ENCODE results near the gene KCTD15.

KCTD15 gene, protein sequence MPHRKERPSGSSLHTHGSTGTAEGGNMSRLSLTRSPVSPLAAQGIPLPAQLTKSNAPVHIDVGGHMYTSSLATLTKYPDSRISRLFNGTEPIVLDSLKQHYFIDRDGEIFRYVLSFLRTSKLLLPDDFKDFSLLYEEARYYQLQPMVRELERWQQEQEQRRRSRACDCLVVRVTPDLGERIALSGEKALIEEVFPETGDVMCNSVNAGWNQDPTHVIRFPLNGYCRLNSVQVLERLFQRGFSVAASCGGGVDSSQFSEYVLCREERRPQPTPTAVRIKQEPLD

DNA sequence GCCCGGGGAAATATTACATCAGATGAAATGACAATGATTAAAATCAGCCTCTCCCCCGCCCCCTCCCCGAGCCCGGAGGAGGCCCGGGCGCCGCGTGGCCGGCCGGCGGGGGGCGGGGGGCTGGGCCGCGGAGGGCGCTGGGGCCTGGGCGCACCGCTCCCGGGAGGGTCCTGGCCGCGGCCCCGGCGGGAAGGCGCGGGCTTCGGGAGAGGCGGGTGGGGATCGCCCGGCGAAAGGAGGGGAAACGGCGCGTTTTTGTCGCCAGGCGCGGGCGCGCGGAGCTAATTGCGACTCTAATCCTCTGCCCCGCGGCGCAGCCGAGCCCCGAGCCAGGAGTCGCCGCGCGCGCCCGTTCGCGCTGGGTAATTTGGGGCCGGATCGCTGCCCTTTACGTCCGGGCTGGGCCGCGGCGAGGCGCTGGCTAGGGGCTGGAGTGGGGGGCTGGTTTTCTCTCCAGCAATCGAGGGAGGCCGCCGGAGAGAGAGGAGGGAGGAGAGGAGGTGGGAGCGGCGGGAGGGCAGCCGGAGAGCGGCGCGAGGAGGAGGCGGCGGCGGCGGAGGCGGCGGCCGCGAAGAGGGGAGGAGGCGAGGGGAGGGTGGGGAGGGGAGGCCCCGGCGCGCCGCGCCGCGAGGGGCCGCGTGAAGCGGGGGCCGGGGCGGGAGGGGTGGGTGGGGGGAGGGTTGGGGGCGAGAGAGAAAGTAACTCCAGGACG lies at the start of gene KCTD15:
KCTD15 (plus strand) TSS at position 707 of the 712 bp plus-strand sequence. CDS start 3,585 bp downstream, outside the sequence.
- no peak for DNase-seq (ENCODE audit: low read depth in 2 of 2)

DNA sequence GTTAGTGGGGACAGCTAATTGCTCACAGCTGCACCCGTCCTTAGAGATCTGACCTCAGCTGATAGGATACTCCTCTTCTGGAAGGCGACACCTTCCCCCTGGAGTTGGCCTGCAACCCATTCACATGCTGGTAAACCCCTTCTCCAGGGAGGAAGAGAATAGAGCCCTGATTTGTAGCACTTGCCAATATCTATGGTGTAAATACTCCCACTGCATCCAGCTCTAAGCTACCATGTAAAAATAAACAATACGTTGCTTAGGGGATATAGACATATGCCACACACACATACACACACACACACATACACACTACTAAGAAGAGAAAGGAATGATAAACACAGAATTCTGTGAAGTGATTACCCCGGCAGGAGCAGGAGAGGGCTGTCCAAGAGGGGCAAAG lies 49.4 kb upstream of the KCTD15 start:
- no peak for DNase-seq (ENCODE audit: low read depth in 2 of 2)

DNA sequence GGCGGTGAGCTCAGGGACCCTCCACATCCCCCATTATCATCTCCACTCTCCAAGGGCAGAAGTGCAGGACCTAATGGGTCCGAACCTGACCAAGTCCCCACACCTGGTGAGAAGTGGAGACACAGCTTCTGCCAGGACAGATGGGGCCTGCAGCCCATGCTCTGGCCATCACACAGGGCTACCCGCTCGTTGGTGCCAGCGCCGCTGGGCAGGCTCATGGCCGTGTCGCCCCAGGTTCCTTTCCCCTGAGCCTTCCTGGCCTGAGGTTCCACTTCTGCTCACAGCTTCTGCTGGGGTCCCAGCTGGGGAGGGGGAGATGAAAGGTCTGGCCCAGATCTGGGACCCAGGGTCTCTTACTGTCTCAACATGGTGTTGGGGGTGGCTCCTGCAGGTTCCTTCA lies 48.4 kb upstream of the KCTD15 start:
- DNase-seq (ENCODE audit: low read depth in 2 of 2), result no peak

DNA sequence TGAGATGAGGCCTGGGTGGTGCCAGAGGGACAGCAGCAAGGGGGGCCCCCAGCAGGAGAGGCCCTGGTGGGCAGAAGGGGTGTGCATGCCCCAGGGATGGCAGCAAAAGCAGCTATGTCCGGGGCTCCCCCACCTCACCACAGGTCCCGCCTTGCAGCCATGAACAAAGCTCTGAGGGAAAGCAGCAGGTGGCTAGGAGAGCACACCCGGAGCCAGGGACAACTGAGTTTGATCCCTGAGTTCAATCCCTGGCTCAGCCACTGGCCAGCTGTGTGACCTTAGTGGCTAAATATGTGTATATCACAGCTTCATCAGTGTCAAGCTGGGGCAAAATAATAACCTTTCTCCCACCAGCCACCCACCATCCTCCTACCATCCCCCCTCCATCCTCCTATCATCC lies 47.7 kb upstream of the KCTD15 start:
- no peak for DNase-seq (ENCODE audit: low read depth in 2 of 2)

DNA sequence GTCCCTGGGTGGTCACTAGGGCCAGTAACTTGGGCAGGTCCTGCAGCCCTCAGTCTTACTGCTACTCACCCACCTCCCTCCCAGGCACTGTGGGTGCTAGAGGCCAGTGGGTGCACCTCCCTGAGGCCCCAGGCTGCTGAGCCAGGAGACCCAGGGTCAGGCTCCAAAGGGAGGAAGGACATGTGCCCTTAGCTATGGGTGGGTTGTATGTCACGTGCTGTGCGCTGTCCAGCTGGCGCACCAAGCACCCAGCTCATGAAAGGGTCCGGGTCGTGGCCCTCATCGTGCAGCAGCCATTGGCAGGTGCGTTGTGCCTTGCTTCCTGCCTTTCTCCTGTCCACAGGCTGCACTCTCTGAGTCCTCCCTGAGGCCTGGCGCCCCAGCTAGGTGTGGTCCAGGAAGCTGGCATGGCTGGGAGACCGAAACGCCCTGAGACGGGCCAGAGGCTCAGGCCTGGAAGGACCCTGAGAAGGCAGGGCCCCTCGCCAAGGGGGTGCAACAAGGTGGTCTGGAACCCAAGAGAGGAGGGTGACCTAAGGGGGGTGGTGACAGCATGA lies 47.0 kb upstream of the KCTD15 start:
- no peak for DNase-seq (ENCODE audit: low read depth in 2 of 2)

DNA sequence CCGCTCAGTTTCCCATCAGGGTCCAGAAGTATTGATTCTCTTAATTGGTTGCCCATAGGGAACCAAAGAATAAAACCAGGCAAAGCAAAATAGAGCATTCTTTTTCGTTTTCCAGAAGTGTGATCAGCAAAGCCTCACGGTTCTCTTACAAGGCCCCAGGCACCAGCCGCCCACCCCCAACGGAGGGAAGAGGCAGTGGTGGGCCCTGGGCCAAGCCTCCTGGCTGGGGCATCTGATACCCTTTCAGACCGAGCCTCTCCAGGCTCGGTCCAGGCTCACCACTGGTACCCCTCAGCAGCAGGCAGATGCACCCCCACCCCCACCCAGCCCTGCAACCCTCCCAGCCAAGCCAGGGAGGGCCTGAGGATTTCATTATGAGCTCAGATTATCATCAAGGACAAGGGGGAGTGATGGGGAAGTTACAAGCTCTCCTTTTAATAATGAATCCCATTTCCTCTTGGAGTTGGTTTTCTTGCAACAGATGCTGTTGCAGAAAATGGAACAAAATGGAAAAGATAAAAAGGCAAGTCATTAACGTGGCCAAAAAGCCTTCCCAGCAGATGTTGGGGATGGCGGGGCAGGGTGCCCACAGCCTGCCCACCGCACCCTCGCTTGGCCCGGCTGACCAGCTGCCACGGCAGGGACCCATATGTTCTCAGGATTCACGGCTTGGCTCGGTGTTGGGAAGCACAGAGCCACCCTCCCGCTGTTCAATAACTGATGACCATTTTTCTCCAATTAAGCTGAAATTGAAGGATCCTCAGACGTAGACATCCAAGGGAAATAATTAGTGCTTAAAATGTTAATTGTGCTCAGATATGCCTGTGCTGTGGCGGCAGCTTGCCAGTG lies 45.9 kb upstream of the KCTD15 start:
- no peak for DNase-seq (ENCODE audit: low read depth in 2 of 2)

DNA sequence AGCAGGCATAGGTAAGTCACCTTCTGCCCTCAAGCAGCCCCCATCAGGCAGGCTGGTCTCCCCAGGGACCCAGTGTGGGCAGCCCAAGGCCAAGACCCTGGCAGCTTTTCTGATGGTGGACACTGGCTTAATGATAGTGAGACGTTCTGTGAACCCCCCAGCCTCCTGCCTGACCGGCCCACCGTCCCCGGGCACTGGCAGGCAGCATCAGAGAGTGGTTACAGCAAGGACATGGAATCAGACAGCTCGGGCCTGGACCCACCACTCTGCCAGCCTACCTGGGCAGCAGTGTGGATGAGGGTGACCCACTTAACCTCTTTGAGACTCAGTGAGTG lies 45.3 kb upstream of the KCTD15 start:
- DNase-seq (ENCODE audit: low read depth in 2 of 2), result no peak

DNA sequence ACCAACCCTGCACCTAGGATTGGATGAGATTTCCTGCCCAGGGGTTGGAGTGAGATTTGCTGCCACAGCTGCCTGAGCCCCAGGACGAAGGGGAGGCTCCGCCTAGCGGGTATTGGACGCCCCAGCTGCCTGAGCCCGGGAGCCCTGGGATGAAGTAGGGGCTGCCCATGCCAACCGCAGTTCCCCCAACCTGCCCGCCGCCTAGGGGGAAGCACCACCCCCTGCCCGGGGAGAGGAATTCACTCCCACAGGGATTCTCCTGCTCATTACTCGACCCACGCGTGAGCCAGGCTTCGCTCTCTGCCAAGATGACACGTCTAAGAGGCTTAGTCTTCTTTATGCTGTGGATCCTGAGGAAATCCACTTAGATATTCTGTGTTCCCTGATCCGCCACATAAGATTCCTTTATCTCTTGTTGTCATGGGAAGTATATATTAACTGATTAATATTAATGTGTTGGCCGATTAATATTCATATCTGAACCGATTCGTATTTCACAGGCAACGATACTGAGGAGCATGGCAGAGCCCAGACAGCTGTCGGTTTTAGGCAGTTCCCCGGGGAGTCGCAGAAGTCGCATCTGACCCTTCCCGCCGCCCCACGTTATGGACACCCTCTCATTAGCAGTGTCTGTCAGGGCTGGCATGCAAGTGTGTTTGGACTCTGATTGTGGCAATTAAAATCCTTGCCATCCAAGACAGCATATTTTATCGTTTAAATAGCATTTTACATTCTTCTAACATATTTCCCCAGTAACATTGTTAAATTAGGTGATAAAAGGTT lies 44.5 kb upstream of the KCTD15 start:
- no peak for DNase-seq (ENCODE audit: low read depth in 2 of 2)

DNA sequence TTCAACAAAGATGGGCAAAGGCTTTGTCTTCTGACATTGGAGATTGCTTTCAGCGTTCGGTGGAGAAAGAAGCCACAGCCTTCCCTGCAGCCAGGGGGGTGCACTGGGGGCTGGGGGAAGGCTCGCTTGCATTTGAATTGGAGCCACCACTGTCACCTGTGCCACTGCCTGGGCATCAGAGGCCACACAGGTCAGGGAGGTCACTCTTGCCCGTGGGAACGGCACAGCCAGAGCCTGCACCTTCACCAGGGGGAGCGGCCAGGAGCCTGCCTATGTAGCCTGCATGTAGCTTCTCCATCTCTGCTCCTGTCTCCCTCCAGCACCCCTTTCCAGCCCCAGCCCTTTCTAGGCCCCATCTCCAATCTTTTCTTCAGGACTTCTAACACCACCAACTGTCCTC lies 43.7 kb upstream of the KCTD15 start:
- no peak for DNase-seq (ENCODE audit: low read depth in 2 of 2)

DNA sequence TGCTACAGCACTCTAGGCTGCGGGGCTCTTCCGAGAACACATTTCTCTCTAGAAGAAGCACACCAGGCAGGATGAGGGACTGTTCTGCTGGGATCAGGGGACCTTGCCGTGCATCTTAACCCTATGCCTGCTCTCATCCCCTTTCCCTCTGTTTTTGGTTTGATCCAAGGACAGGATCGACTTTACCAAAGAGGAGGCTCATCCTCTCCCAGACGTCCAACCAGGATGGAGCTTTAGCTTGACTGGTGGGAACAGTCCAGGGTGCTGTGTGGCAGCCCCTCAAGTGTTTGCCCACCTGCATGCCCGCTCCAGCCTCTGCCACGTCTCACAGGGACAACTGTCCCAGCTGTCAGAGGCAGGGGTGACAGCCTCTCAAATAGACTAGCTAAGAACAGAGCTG lies 42.3 kb upstream of the KCTD15 start:
- no peak for DNase-seq (ENCODE audit: low read depth in 2 of 2)

DNA sequence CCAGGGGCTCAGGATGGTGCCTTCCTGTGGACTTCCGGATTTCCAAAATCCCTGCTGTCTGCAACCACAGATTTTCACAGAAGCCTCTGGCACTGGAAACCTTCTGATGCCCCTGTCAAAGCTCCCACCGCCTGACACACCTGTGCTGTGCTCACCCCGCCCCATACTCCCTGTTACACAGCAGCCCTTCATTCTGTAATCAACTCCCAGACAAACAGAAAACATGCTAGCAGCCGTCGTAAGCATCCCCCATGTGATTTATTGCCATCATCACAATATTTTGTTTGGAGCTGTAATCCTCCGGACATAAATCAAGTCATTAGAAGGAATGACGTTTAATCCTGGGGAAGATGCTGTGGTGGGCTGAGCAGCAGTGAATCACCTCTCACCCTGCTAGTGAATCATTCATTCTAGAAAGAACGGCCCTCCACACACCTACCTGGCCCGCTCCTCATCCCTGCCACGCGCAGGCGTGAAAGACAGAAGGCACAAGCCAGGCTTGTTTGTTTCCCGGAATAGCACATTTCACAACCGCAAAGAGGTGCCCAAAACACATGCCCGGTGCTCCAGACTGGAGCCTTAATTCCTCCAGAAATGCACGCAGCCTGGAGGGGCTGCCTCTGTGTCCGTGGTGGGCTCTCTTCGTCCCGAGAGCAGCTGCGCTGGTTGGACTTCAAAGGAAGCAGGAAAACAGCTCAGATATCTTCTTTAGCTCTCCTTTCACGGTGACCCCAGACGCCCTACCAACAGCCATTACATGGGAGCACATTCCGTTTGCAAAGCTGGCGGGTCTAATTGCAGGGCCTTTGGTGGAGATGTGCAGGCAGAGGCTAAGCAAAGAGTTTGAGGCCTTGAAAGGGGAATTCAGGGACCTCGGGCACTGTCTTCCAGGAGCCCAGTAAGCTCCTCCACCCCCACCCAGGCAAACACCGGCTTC lies 41.3 kb upstream of the KCTD15 start:
- no peak for DNase-seq (ENCODE audit: low read depth in 2 of 2)

DNA sequence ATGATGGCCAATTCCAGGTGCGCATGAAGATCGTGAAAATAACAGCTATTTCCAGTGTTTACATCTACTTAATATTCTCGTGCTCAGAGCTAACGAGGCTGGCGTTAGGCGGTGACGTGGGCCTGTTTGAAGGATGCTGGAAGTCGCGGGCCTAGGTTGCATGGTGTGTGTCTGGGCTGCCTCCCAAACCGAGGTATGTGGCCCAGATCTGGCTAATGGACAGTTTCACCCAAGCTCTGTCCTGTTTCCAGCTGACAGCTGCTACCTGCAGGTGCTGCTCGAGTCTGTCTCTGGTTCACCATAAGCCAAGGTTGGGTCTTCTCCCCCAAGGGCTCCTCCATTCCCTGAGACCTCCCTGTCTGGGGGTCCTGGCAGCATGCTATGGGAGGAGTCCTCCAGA lies 40.5 kb upstream of the KCTD15 start:
- DNase-seq (ENCODE audit: low read depth in 2 of 2), result no peak

DNA sequence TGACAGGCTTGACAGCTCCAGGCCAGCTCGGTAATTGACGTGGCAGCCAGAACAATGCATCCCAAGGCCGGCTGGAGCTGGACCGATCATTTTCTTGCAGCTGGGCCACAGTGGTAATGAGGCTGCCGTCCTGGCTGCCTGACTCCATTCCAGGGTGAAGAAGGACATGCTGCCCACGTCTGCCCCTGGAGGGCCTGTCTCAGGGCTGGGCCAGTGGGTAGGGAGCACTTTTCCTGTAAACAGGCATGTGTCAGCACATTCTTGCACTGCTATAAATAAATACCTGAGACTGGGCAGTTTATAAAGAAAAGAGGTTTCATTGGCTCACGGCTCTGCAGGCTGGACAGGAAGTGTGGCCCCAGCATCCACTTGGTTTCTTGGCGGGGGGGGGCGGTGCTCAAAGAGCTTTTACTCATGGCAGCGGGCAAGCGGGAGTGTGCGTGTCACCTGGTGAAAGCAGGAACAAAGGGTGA lies 38.1 kb upstream of the KCTD15 start:
- no peak for DNase-seq (ENCODE audit: low read depth in 2 of 2)

DNA sequence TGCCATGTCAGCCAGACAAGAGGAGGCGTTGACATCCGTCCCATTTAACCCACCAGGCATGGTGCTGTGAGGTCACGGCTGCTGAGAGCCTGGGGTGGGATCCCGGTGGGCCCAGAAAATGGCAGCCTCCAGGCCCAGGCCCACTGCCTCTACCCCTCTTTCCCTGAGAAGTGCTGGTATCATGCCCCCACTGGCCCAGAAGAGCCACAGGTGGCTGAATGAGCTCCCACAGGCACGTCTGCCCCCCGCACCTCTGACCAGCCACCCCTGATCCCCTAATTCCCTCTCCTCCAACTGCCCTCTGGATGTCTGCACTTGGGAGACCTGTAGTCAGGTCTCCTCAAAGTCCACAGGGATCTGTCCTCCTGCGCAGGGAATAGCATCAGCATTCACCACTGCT lies 37.3 kb upstream of the KCTD15 start:
- no peak for DNase-seq (ENCODE audit: low read depth in 2 of 2)

DNA sequence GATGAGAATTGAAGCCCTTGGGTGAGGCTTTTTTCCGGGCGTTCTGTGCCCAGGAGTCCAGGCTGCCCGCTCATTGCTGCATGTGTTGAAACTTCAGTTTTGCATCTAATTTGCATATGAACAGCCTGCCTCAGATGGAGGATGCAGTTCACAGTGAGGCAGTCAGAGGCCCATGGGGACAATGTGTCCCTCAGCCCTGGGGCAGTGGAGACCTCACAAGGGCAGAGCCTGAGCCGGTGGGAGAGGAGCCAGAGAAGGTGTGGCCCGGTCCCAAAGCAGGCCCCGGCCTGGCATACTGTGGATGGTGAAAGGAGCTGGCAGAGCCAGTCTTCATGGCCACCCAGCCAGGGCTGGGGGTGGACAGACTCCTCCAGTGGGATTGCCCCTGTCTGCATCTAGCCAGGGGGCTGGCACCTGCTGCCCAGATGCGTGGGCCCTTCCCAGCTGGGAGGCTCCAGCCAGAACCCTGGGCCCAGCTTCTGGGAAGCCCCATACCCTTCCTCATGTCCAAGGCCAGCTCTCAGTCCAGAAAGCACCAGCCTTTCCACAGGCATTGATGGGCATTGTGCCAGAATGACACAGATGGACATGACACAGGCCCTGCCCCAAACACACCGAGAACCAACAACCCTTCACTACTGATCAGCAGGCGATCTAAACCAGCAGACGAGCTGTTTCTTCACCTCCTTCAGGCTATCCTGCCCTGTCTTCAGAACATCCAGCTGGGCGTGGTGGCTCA lies 32.9 kb upstream of the KCTD15 start:
- no peak for DNase-seq (ENCODE audit: low read depth in 2 of 2)

DNA sequence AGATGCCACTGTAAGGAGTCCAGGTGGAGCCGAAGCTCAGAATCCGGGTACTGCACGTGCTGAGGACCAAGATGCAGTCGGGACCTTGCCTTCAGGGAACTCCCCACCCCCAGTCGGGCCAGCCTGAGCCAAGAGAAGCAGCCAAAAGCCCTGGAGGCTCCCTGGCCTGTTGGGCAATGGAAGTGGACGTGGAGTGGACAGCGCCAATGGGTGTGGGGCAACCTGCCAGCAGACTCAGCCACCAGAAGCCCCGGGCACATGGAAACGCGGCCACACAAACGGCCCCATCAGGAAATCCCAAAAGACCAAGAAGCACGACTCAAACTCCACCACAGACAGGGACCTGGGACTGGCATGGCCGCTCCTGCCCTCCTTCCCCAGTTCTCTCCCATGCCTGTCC lies 30.0 kb upstream of the KCTD15 start:
- DNase-seq (ENCODE audit: low read depth in 2 of 2), result no peak

DNA sequence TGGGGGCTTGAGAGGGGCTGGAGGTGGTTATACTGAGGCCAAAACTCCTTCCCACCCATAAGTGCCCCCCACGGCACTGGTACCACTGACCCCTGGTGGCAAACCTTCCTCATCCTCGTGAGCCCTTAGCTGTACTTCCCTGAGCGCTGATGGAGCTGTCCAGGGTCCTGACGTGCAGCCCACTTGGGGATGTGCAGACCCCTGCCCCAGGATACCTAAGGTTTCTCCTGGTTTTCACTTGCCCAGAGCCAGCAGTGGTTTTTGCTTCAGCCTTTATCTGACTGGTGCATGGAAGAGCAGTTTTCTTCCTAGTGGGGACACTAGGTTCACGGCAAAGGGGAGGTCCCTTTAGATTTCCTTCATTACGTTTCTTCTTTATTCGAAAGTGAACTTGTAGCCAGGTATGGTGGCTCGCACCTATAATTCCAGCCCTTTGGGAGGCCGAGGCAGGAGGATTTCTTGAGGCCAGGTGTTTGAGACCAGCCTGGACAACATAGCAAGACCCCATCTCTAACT lies 28.7 kb upstream of the KCTD15 start:
- DNase-seq (ENCODE audit: low read depth in 2 of 2), result no peak

DNA sequence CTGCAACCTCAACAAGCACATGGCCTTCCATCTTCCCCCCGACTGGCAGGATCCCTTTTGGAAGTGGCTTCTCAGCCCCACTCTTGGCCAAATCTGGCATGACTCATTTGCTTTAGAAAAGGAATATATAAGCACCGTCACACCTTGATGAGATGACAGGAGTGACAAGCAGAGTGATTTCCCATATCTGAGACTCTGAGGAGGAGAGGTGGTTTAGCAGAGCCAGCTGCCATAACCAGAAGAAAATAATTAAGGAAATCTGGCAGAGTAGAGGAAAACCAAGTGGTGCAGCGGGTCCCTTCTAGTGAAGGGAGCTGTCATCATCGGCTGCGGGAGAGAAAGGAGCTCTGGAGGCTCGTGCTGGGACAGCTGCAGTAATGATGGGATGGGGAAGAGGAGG lies 27.5 kb upstream of the KCTD15 start:
- DNase-seq (ENCODE audit: low read depth in 2 of 2), result no peak

DNA sequence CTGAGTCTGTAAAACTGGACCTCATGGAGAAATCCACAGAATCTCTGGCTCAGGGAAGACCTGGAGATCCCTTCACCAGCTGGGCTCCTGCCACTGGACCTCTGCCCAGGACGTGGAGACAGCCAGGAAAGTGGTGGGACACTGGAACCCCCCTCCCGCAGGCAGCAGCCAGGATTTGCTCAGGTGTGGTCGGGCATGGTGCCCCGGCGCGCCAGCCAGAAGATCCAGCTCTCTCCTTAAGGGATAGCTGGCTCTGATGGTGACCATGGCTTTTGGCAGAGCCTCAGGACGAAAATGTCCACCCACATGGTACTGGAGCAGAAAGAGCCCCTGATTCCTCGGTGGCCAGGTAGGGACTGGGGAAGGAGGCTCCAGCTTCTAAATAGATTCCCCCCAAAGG lies 26.6 kb upstream of the KCTD15 start:
- DNase-seq (ENCODE audit: low read depth in 2 of 2), result no peak
